Transverse colon (tissue), 3 donors: Measurements from ENCODE around the gene LIMS1.
"Not testable (repeated sequence)": the region's sequence is repeated elsewhere in the genome, so short reads cannot be mapped to it uniquely, and the experiment has no call there.

Experiments
- POLR2A ChIP-seq: fragments of 450-650 bp; IDR thresholded peaks from one replicate; pipeline ENCODE4 v1.6.1; 2016; ENCODE audit warnings: antibody characterized with exemption, mild to moderate bottlenecking, moderate library complexity
- POLR2AphosphoS5 ChIP-seq, 3 donors: sonication (generic); formaldehyde crosslinking; IDR thresholded peaks; one replicate each; pipeline ENCODE4 v1.6.1; 2016; ENCODE audit warnings: antibody characterized with exemption in 3 of 3

GRCh38 chr2:108672200-108672805 lies 138.0 kb downstream of the LIMS1 start:
- TF ChIP-seq POLR2A; POLR2AphosphoS5 (IDR thresholded peaks at IDR 0.05): not testable (repeated sequence)
